IMR-90 (cell line): ENCODE measurements around the gene AOPEP. TPM values are rescaled to one million over a fixed set of nuclear protein-coding genes. Genes with fewer than 3 reads are reported as not detected.

ENCODE experiments used
- ATAC-seq: fragments of 200-7000 bp; cut with Tn5 transposase; 2 replicates; pipeline ENCODE4 v1.9.1; 2020; ENCODE audit warnings: low read depth, mild to moderate bottlenecking, moderate library complexity
- BruUV-seq: library from RNA; stranded (reverse); fragments of 400-500 nt; replicated peaks from 2 replicates; lab custom pipeline; 2021; lab: Mats Ljungman, UMichigan
- CTCF ChIA-PET: fragments of 300-600 bp; formaldehyde crosslinking; extraction: SDS; loops from one replicate; lab custom pipeline; 2021; ENCODE audit warnings: antibody characterized with exemption; lab: Yijun Ruan, JAX
- POLR2A ChIA-PET: fragments of 300-600 bp; sonication (Branson Sonifier 250); formaldehyde crosslinking; loops from one replicate; lab custom pipeline; 2022; ENCODE audit warnings: antibody characterized with exemption; ENCODE audit not compliant: unreplicated experiment; lab: Charles Lee
- DNase-seq: peaks from one replicate; pipeline ENCODE4 v3.0.0; 2013
- H2AFZ ChIP-seq: replicated peaks from 2 replicates; pipeline ENCODE3; 2013; ENCODE audit warnings: low read length, mild to moderate bottlenecking; ENCODE audit not compliant: poor library complexity
- H2AK5ac ChIP-seq: 2 replicates; pipeline ENCODE4 v1.6.1; 2013; ENCODE audit warnings: low read depth, low read length, inconsistent platforms
- H2AK9ac ChIP-seq: replicated peaks from 2 replicates; pipeline ENCODE3; 2013; ENCODE audit warnings: mild to moderate bottlenecking, low read depth, low read length, moderate library complexity; ENCODE audit not compliant: poor library complexity
- H2BK120ac ChIP-seq: 2 replicates; pipeline ENCODE4 v1.6.1; 2013; ENCODE audit warnings: low read depth, low read length, inconsistent platforms
- H2BK15ac ChIP-seq: 3 replicates; pipeline ENCODE4 v1.6.1; 2013; ENCODE audit warnings: low read depth, low read length, inconsistent platforms
- H2BK20ac ChIP-seq: 2 replicates; pipeline ENCODE4 v1.6.1; 2013; ENCODE audit warnings: low read depth, mild to moderate bottlenecking, inconsistent platforms, low read length, moderate library complexity
- H2BK5ac ChIP-seq: 2 replicates; pipeline ENCODE4 v1.6.1; 2013; ENCODE audit warnings: mild to moderate bottlenecking, low read depth, low read length, inconsistent platforms; ENCODE audit not compliant: poor library complexity, severe bottlenecking
- H3K14ac ChIP-seq: replicated peaks from 2 replicates; pipeline ENCODE4 v1.6.1; 2013; ENCODE audit warnings: low read depth, low read length, inconsistent platforms
- H3K18ac ChIP-seq: 2 replicates; pipeline ENCODE4 v1.6.1; 2013; ENCODE audit warnings: low read depth, low read length, control low read depth
- H3K23ac ChIP-seq: 2 replicates; pipeline ENCODE4 v1.6.1; 2013; ENCODE audit warnings: low read depth, low read length, inconsistent platforms
- H3K27ac ChIP-seq: 2 replicates; pipeline ENCODE4 v1.5.1; 2013; ENCODE audit warnings: mild to moderate bottlenecking, control low read depth, low read length; ENCODE audit not compliant: insufficient read depth
- H3K27me3 ChIP-seq: 2 replicates; pipeline ENCODE4 v1.6.1; 2013; ENCODE audit warnings: low read length; ENCODE audit not compliant: control insufficient read depth, insufficient read depth
- H3K36me3 ChIP-seq: 2 replicates; pipeline ENCODE4 v1.6.1; 2013; ENCODE audit warnings: low read length, mixed read lengths; ENCODE audit not compliant: control insufficient read depth, insufficient read depth
- H3K4ac ChIP-seq: 2 replicates; pipeline ENCODE4 v1.6.1; 2013; ENCODE audit warnings: low read depth, low read length, inconsistent platforms
- H3K4me1 ChIP-seq: 2 replicates; pipeline ENCODE4 v1.6.1; 2013; ENCODE audit warnings: low read length, mixed read lengths; ENCODE audit not compliant: control insufficient read depth, insufficient read depth
- H3K4me2 ChIP-seq: 2 replicates; pipeline ENCODE4 v1.6.1; 2013; ENCODE audit warnings: low read depth, mild to moderate bottlenecking, control low read depth, low read length, moderate library complexity
- H3K4me3 ChIP-seq: 2 replicates; pipeline ENCODE4 v1.5.1; 2013; ENCODE audit warnings: low read depth, mild to moderate bottlenecking, control low read depth, low read length, moderate library complexity; ENCODE audit not compliant: insufficient read depth
- H3K56ac ChIP-seq: 2 replicates; pipeline ENCODE4 v1.6.1; 2013; ENCODE audit warnings: low read length, inconsistent platforms; ENCODE audit not compliant: insufficient read depth; ENCODE audit errors: extremely low read depth
- H3K79me1 ChIP-seq, 2 experiments: 2 replicates each; pipeline ENCODE4 v1.6.1; 2013; ENCODE audit warnings: low read length in 2 of 2, inconsistent platforms in 1 of 2, low read depth in 1 of 2
- H3K9ac ChIP-seq: 2 replicates; pipeline ENCODE4 v1.6.1; 2013; ENCODE audit warnings: low read depth, low read length, control low read depth
- H3K9me1 ChIP-seq: 2 replicates; pipeline ENCODE4 v1.6.1; 2013; ENCODE audit warnings: low read length, inconsistent platforms; ENCODE audit not compliant: insufficient read depth
- H3K9me3 ChIP-seq: 2 replicates; pipeline ENCODE4 v1.6.1; 2013; ENCODE audit warnings: low read length; ENCODE audit not compliant: control insufficient read depth, insufficient read depth
- H4K20me1 ChIP-seq: 2 replicates; pipeline ENCODE4 v1.6.1; 2013; ENCODE audit warnings: low read length, inconsistent platforms; ENCODE audit not compliant: insufficient read depth
- H4K5ac ChIP-seq: 2 replicates; pipeline ENCODE4 v1.6.1; 2013; ENCODE audit warnings: mild to moderate bottlenecking, low read depth, low read length, control low read depth
- H4K8ac ChIP-seq, 2 experiments: 2 replicates each; pipeline ENCODE4 v1.6.1; 2013; ENCODE audit warnings: low read depth in 2 of 2, low read length in 2 of 2, control low read depth in 1 of 2, inconsistent platforms in 1 of 2
- H4K91ac ChIP-seq: 2 replicates; pipeline ENCODE4 v1.6.1; 2013; ENCODE audit warnings: low read depth, low read length, inconsistent platforms; ENCODE audit not compliant: insufficient read depth
- RFX5 ChIP-seq: IDR thresholded peaks from 2 replicates; pipeline ENCODE4 v1.8.0; 2012; ENCODE audit warnings: low read depth, mild to moderate bottlenecking, low read length, moderate library complexity
- whole genome bisulfite sequencing, 2 experiments: methylation state at CpG; one replicate each; pipeline versions ENCODE4 v1.1.5 to v1.1.7; 2013; ENCODE audit warnings: missing lambda C conversion rate in 2 of 2; ENCODE audit not compliant: insufficient read length in 1 of 2; ENCODE audit errors: extremely low coverage in 2 of 2; 5-methylcytosine and 5-hydroxymethylcytosine counted together
- dilution Hi-C: fragments of 300-500 bp; cut with HindIII; formaldehyde crosslinking; loops from one replicate; pipeline ENCODE4 v1.14.3; 2018; ENCODE audit warnings: low sequenced_read_pairs; ENCODE audit not compliant: unreplicated experiment
- in situ Hi-C: fragments of 300-500 bp; cut with MboI; formaldehyde crosslinking; loops from 3 replicates; pipeline ENCODE4 v1.14.3; 2019; ENCODE audit warnings: low sequenced_read_pairs, inconsistent platforms, mixed read lengths
- intact Hi-C: fragments of 100-400 bp; cut with micrococcal nuclease; formaldehyde crosslinking; loops from 2 replicates; pipeline ENCODE4 v1.10.0; 2022
- polyA plus RNA-seq, 3 experiments: library from polyadenylated mRNA; depleted of rRNA; stranded (reverse); fragments of >200 nt; gene quantifications; 2 replicates each; pipeline ENCODE4 v1.2.3, GENCODE V29; 2012; ENCODE audit warnings: low replicate concordance in 1 of 3
- total RNA-seq: library from RNA; depleted of rRNA; stranded (reverse); fragments of >200 nt; gene quantifications from 2 replicates; pipeline ENCODE4 v1.2.3, GENCODE V29; 2012

Gene AOPEP
- total and polyA plus RNA-seq, 2 of the 4 experiments (the other 2 are of a cell fraction), result 34.9 to 38.7 TPM

GRCh38 chr9:94791435-94791834, 64.9 kb downstream of the AOPEP start:
- Histone ChIP-seq H3K4ac (no peak overlapping the region), H2BK120ac (no peak overlapping the region), H4K91ac (no peak overlapping the region), H3K27me3 (peaks cover 1% of the 10 kb centered on the region; the same call in 1 of the 2 replicates), H2BK20ac (no peak overlapping the region), H4K8ac (no peak overlapping the region), H3K56ac (no peak overlapping the region), H3K9ac (no peak overlapping the region), H2AK9ac (no peak overlapping the region), H3K36me3 (no peaks in the 10 kb centered on the region), H2AK5ac (no peak overlapping the region), H3K14ac (no peak overlapping the region), H3K4me2 (no peak overlapping the region), H3K4me3 (no peak overlapping the region), H3K4me1 (peaks cover 7% of the 10 kb centered on the region), H2BK15ac (no peak overlapping the region; the same call in 2 of the 3 replicates), H3K27ac (no peak overlapping the region), H3K9me3 (no peaks in the 10 kb centered on the region), H3K9me1 (peaks cover 6% of the 10 kb centered on the region), H4K5ac (no peak overlapping the region), H2BK5ac (no peak overlapping the region), H3K79me1 (peaks cover 0 to 5% of the 10 kb centered on the region in 2 experiments; a peak in 1 of 4 replicates), H3K23ac (no peak overlapping the region), H2AFZ (no peak overlapping the region), H4K20me1 (no peaks in the 10 kb centered on the region), H3K18ac (no peak overlapping the region)
- CTCF ChIA-PET, result no interaction called here
- no peak for TF ChIP-seq RFX5
- intact Hi-C loops, result no loop called here
- no CpG with 5 or more reads among the region's 4 CpGs for WGBS, 2 experiments
- POLR2A ChIA-PET, result no interaction called here
- dilution Hi-C loops, result no loop called here
- BruUV-seq, result no TSS peak
- no peak for DNase-seq
- in situ Hi-C loops, result no loop called here
- no peak for ATAC-seq
